Activated T-cell treated with anti-CD3 and anti-CD28 coated beads for 48 hours (primary cell): ENCODE data around the gene TRDN.
"Not testable (repeated sequence)": the region's sequence is repeated elsewhere in the genome, so short reads cannot be mapped to it uniquely, and the experiment has no call there.

Experiments used
- DNase-seq: peaks from one replicate; pipeline ENCODE4 v3.0.0-alpha.2; 2020; ENCODE audit warnings: low read depth

TRDN gene

DNA sequence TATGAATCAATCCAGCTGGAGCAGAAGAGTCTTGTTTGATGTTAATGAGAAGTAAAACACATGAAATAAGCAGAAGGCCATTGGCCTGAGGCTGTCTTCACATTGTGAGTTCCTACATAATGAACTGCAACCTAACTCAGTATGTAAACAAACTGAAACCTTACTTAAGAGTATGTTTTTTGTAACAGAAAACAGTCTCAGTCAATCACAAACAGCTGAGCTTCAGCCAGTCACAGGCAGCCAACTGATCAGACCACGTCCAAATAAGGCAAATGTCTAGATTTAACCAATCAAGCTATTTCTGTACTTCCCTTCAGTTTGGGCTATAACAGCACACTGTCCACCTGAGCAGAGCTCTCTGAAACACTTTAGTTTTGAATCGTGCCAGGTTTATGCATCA, 234.7 kb downstream of the TRDN start:
- DNase-seq, result no peak

GRCh38 chr6:123398072-123398471, 238.7 kb downstream of the TRDN start:
- no peak for DNase-seq

- DNase-seq, result no peak
These were observed 243.4 kb downstream of the TRDN start for GRCh38 chr6:123393331-123393730.

DNA sequence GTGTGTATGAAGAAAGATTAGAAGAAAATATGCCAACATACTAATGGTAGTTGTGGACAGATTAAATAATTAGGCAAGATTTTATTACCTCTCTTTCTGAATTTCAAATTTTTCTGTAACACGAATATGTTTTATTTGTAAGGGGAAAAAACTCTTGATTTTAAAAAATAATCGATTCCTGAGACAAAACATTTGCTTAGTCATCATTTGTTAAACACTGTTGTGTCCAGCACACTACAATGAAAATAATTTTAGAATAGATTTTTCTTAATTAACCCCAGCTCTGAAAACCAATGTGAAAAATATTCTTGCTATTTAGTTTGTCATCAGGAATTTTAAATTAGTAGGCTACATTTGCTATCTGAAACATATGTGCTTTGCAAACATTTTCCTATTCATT, 253.0 kb downstream of the TRDN start:
- DNase-seq, result no peak

GRCh38 chr6:123380257-123380656, 256.5 kb downstream of the TRDN start:
- no peak for DNase-seq

GRCh38 chr6:123372737-123373136, 264.0 kb downstream of the TRDN start:
- DNase-seq, result no peak

DNA sequence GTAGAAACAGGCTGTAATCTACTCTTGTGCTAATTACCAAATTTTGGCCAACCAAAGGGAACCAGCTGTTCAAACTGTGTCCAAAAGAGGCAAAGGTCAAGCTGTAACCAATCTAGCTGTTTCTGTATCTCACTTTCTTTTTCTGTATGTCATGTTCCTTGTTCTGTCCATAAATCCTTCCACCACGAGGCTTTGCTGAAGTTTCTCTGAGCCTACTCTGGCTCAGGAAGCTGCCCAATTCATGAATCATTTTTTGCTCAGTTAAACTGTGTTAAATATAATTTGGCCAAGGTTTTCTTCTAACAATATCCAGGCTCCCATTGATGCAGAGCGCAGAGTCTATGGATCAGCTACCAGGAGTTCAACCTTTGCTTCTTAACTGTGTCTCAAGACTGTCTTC, 272.8 kb downstream of the TRDN start:
- no peak for DNase-seq

GRCh38 chr6:123360359-123360758, 276.4 kb downstream of the TRDN start:
- DNase-seq, result no peak

- DNase-seq, result no peak
These were observed 284.0 kb downstream of the TRDN start for GRCh38 chr6:123352705-123353104.

GRCh38 chr6:123352279-123352678, 284.5 kb downstream of the TRDN start:
- no peak for DNase-seq

DNA sequence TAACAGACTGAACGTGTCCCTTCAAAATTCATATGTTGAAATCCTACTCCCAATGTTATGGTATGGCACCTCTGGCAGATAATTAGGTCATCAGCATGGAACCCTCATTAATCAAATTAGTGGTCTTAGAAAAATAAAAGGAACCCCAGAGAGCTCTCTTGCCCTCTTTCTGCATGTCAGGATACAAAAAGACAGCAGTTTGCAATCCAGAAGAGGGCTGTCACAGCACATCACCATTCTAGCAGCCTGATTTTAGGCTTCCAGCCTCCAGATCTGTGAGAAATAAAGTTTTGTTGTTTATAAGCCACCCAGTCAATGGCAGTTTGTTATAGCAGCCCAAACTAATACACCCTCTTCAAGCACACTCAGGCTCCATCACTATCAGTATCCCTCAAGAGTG, 292.9 kb downstream of the TRDN start:
- DNase-seq, result no peak

DNA sequence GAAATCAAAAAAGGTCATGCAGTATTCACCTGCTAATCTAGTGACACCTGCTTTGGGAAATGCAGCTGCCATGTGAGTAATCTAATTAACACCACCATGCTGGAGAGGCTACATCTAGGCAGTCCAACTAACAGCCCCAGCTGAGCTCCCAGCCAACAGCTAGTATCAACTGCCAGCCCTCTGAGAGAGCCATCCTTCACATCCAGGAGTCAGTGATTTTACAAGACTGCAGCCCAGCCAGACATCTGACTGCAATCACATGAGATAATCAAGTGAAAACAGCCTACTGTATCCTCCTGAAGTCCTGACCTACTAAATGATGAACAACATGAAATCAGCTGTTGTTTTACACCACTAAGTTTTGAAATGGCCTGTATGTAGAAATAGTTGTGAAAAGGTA, 298.4 kb downstream of the TRDN start:
- no peak for DNase-seq

DNA sequence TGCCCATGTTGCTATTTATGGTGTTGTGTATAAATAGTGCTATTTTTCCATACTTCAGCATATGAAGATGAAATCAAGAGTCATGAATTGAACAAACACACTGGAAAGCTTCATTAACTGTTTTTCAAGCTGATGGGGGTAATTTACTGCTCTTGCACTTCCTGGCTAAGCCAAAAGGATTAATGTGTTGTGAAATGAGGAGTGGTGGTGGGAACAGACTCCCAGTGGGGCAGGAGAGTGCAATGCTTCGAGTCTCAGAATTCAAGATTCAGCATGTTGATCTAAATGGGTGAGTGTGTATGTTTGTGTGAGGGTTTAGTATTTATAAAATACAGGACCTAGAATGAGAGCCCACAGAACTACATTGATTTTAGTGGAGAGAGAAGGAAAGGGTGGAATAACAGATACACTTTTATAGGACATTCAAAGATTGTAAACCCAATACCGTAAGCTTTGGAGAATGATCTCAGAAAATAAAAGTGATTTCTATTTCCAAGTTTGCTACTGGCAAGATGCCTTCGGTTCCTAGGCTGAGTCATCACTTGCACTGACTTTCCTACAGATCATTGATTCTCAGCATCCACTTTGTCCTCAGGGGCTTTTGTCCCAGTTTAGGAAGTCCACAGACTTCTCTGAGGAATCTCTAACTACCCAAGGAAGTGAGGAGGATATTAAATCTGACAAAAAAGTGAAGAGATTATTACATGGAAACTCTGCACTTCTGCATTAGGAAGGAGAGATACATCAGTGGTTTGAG, 303.6 kb downstream of the TRDN start:
- no peak for DNase-seq

DNA sequence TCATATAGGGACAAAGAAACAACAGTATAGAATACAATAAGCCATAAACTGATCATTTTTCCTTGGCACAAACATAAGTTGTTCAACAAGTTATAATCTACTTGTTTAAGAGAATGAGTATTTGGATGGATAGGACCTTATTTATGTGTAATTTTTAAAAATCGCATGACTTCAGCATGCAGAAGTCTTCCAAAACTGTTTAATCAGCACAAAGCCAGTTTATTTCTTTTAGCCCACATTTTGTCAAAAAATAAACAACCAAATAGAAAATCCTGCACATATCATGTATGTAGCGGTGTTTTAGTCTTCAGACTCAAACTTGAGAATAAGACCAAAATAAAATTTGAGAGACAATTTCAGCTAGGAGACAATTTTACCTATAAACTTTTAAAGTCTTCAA, 304.7 kb downstream of the TRDN start:
- DNase-seq, result no peak

GRCh38 chr6:123329337-123329736, 307.4 kb downstream of the TRDN start:
- DNase-seq, result no peak

DNA sequence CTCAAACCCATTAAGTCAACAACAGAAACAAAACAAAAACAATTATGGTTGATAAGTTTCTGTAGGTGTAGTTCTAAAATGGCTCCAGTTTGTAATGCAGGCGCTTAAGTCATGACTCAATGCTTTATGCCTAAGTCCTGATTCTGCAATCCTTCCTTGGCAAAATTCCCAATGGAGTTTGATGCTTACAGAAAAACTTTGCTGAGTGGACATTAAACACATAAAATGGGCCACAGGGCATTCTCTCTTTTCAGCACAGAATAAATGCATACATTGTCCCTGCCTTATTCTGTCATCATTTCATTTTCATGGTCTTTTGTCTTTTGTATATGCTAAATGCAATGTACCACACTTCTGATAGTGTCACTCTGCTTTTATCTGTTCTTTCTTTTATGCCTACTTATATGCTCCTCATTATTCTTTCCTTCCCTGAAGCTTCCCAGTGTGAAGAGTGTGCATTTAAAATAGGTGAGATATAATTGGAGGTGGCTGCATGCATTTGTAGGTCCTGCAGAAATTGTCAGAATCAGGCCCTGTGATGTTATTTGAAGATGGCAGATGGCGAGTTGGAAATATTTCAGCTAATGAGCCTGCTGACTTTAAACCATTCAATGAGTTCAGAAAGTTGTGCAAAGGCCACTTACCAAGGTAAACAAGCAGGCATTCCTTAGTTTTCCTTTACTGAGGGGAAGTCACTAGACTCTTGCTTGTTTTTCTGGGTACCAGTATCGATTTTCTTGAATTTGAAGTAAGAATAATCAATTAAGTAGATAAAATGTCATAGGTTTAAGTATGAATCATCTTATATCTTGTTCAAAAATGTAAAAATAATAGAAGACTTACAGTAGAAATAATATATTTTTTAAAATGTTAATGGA, 313.1 kb downstream of the TRDN start:
- no peak for DNase-seq

- no peak for DNase-seq
These were observed 315.7 kb downstream of the TRDN start for GRCh38 chr6:123321020-123321419.

- no peak for DNase-seq
These were observed 319.9 kb downstream of the TRDN start for GRCh38 chr6:123316733-123317323.

DNA sequence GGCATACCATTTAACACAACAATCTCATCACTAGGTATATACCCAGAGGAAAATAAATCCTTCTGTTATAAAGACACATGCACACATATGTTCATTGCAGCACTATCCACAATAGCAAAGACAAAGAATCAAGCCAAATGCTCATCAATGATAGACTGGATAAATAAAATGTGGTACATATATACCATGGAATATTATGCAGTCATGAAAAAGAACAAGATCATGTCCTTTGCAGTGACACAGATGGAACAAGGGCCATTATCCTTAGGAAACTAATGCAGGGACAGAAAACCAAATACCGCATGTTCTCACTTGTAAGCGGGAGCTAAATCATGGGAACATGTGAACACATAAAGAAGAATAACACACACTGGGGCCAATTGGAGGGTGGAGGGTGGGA, 322.3 kb downstream of the TRDN start:
- not testable (repeated sequence) for DNase-seq

DNA sequence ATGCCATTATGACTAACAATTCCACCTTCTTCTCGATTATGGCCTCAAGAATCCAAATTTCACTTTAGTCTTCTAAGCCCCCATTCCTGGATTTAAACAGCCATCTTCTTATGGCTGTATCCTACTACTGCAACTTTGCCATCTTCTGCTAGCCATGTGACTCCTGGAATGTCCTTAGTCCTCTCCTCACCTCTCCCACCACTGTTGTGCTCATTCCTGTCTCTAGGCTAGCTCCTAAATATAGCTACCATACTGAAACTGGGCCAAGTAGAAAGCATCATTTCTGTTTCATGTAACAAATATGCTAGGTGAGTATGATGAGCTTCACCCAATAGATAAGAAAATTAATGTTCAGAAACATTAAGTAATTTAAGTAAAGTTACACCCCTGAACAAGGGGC, 327.6 kb downstream of the TRDN start:
- DNase-seq, result no peak

DNA sequence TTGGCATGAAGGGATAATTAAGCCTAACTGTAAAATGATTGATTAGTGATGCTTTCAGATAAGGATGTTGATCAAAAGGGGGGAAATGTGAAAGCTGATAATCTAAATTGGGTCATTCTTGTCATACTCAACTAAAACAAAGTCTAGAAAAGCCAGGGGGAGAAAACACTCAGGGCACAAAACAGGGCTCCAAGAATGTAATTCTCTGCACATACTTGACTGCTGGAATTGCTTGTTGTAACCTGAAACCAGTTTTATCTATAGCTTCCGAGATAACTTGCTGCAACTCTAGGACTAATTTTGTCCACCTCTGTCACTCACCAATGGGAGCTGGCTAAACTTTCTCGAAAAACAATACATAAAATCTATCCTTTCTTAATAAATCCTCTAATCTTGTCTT, 330.4 kb downstream of the TRDN start:
- DNase-seq, result no peak

DNA sequence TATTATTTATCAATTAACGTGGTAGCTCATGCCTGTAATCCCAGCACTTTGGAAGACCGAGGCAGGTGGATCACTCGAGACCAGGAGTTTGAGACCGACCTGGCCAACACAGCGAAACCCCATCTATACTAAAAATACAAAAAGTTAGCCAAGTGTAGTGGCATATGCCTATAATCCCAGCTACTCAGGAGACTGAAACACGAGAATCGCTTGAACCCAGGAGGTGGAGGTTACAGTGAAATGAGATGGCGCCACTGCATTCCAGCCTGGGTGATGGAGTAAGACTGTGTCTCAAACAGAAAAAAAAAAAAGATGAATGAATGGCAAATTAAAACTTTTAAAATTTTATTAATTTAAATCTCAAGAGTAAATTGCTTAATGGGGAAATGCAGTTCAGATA, 341.1 kb downstream of the TRDN start:
- DNase-seq, result no peak

DNA sequence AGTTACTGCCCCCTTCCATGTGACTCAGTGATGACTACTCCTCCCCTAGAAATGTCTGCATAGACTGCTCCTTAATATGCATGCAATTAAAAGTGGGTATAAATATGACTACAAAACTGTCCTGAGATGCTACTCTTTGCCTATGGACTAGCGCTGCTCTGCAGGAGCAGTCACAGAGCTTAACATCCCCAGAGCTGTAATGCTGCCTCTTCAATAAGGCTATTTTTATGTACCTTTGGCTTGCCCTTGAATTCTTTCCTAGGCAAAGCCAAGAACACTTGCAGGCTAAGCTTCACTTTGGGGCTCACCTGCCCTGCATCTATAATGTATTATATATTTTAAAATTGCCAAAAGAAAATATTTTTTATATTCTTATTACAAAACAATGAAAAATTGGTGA, 341.6 kb downstream of the TRDN start:
- no peak for DNase-seq
